HG03378 (cell line): ENCODE results near the gene SQSTM1.
"Not testable (repeated sequence)": the region's sequence is repeated elsewhere in the genome, so short reads cannot be mapped to it uniquely, and the experiment has no call there.

Experiments
- ATAC-seq: cut with Tn5 transposase; IDR thresholded peaks from one replicate; pipeline ENCODE4 v1.9.1; 2021; ENCODE audit warnings: mild to moderate bottlenecking, moderate library complexity; ENCODE audit not compliant: unreplicated experiment

The SQSTM1 gene

DNA sequence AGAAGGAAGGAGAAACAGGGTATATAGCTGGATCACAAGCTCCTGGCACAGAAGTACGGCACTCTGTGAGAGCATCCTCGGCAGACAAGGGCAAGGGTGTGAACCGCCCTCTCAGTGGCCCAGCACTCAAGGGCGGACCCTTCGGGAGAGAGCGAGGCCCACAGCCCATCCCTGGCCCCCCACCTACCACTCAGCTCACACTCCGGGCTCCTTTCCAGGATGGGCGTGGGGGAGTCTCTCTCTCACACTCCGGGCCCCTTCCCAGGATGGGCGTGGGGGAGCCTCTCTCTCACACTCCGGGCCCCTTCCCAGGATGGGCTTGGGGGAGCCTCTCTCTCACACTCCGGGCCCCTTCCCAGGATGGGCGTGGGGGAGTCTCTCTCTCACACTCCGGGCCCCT lies 50.8 kb downstream of the SQSTM1 start:
- not testable (repeated sequence) for ATAC-seq

GRCh38 chr5:179872055-179872827 lies 51.5 kb downstream of the SQSTM1 start:
- ATAC-seq, result no peak

- no peak for ATAC-seq
Observed at GRCh38 chr5:179872828-179873575, 52.3 kb downstream of the SQSTM1 start.

DNA sequence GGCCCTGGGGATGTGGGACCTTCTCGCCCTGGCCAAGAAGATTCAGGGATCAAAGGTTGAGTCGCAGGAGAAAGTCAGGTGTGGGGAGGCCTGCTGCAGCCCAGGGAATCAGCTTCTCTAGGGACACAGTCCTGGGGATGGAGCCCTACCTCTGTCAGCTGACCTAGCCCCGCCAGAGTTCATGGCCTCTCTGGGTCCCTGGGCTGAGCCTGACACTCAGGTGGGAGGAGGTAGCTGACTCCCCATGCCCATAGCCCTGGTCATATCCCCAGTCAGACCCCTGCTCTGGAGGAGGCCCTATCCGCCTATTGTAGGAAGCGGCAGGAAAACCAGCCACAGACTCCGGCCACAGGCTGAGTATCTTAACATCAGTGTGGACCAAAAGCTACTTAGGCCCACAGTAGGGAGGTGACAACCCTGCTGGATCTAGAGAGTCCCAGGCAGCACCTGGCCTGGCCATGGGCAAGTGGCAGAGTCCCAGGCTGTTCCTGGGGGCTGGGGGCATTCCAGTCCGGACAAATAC lies 52.9 kb downstream of the SQSTM1 start:
- no peak for ATAC-seq

DNA sequence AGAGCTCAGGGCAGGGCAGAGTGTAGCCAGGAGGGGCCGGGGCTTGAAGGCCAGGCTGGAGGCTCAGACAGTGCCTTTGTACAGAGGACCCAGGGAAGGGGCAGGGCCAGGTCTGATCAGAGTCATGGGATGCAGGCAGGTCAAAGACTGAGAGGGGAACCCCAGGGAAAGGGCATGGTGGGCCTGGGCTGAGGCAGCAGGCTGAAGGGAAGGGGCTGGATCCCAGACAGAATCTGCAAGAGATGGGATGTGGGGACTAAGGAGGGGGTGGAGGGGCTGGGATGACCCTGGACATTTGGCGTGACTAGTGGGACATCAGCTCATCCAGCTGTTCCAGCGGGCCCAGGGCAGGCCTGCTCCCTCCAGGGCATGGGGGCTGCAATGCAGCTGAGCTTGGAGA lies 53.4 kb downstream of the SQSTM1 start:
- ATAC-seq, result no peak

- no peak for ATAC-seq
Observed at GRCh38 chr5:179874536-179875292, 54.0 kb downstream of the SQSTM1 start.

DNA sequence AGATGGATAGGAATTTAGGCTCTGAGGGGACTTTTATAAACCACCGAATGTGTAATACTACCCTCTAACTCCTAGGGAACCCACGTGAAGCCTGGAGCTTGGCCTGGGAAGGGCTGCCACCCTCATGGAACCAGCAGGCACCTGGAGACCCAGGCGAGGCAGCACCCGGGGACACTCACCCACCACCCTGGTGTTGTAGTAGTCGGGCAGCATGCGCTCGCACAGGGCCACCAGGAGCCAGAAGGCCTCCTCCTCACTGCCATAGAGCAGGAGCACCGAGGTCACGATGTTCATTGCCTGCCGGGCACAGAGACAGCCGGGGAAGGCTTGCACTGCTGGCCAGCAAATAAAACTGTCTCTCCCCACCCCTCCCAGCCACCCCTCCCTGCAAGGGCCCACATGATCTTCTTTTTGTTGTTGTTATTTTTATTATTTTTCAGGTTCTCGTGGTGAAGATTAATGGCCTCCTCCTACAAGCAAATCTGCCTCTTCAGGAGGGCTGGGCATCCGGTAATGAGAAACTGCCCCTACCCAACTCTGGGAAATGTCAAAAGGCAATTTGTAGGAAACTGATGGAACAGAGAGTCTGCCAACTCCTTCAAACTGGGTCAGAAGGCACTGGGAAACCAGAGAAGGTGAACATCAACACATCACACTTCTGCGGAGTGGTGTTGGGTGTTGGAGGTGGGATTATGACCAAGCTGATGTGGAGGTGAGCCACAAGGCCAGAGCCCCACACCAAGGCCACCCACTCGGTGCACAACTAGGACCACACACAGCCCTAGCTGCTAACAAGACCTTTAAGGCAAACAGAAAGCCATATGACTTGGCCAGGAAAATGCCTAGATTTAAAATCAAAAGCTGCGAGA lies 55.3 kb downstream of the SQSTM1 start:
- ATAC-seq, result no peak

DNA sequence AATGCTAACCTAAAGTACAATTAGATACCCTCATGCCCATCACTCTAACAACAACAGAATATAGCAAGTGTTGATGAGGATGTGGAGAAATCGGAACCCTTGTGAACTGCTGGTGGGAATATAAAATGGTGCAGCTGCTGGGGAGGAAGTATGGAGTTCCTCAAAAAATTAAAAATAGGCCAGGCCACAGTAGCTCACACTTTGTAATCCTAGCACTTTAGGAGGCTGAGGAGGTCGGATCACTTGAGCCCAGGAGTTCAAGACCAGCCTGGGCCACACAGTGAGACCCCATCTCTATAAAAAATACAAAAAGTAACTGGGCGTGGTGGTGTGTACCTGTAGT lies 55.9 kb downstream of the SQSTM1 start:
- ATAC-seq, result no peak

- no peak for ATAC-seq
Observed at GRCh38 chr5:179878222-179879002, 57.7 kb downstream of the SQSTM1 start.

- no peak for ATAC-seq
Observed at GRCh38 chr5:179879003-179879689, 58.4 kb downstream of the SQSTM1 start.

DNA sequence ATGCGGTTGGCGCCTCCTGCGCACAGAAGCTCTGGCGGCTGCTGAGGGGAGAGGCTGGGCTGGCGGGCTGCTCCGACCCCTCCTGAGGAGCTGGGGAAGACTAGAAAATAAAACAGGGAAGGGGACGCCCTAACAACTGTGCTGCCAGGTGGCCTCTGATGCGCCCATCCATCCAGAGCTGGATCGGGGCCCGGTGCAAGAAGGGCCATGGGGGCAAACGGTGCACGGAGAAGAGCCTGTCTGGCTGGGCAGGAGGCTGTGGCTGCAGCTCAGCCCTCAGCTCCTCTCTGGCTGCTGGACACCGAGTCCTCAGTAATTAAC lies 58.9 kb downstream of the SQSTM1 start:
- no peak for ATAC-seq

DNA sequence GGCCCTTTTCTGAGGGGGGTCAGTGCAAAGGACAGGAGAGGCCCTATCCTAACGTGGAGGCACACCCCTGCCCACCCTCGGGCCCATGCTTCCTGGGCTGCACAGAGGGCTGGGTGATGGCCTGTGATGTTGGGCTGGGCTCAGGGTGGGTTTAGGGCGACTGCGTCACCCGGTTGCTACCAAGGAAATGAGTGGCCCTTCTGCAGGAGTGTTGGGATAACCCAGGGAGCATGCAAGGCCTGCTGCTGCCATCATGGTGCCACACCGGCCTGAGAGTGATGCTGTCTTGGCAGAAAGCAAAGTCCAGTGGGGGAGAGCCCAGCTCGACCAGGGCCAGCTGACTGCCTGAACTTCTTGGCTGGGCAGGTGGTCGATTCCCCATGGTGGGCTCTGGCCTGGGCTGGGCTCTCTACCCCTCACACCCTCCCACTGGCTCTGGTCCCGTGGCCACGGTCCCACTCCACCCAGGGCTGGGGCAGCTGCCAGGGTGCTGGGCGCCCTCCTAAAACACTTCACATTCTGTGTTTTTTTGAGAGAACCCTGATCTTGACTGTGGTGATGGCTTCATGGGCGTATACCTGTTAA lies 59.5 kb downstream of the SQSTM1 start:
- ATAC-seq, result no peak

GRCh38 chr5:179880848-179881590 lies 60.3 kb downstream of the SQSTM1 start:
- ATAC-seq, result no peak

- ATAC-seq, result no peak
Observed at GRCh38 chr5:179882338-179882737, 61.6 kb downstream of the SQSTM1 start.

GRCh38 chr5:179883163-179883562 lies 62.5 kb downstream of the SQSTM1 start:
- ATAC-seq, result no peak

GRCh38 chr5:179885491-179886090 lies 64.9 kb downstream of the SQSTM1 start:
- no peak for ATAC-seq

- no peak for ATAC-seq
Observed at GRCh38 chr5:179886190-179886911, 65.6 kb downstream of the SQSTM1 start.
